ENCODE results near the gene NTN4.

DNA sequence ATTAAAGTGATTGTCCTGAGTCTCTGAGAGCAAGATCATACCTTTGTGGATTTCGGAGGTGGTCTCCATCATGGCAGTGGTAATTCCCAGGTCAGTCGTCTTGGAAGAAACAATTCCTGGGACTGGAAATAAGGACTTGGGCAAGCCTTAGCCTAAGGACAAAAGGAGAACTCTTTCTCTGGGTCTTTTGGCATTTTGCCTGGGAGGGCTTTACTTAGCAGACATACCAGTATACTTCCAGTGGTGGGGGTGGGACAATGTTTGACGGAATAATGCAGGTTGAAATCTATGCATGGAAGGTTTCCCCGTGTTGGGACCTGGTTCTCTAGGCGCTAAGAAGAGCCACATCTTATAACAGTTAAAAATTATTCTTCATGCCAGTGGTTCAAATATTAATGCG, 168.8 kb downstream of the NTN4 start:
- no peak for TF ChIP-seq SP1 (IDR thresholded peaks at IDR 0.05; ENCODE audit: low read depth, low read length)
- TF ChIP-seq SPI1 (IDR thresholded peaks at IDR 0.05; ENCODE audit: borderline replicate concordance, insufficient read depth, low read depth, low read length) = no peak
- TF ChIP-seq, protein P1, sequence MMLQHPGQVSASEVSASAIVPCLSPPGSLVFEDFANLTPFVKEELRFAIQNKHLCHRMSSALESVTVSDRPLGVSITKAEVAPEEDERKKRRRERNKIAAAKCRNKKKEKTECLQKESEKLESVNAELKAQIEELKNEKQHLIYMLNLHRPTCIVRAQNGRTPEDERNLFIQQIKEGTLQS (IDR thresholded peaks at IDR 0.05; ENCODE audit: borderline replicate concordance, extremely low read depth, low read depth, low read length) = no peak
- no peak for TF ChIP-seq MLLT1 (IDR thresholded peaks at IDR 0.05)
- no peak for TF ChIP-seq USF2 (IDR thresholded peaks at IDR 0.05; ENCODE audit: borderline replicate concordance, low read depth, low read length)
- TF ChIP-seq SMAD5 (IDR thresholded peaks at IDR 0.05; ENCODE audit: low read depth) = no peak
- no peak for TF ChIP-seq CTCF (IDR thresholded peaks at IDR 0.05 in 2 of 3, conservative IDR thresholded peaks at IDR 0.05 in 1 of 3; ENCODE audit: control insufficient read depth in 2 of 3, extremely low read depth in 1 of 3, insufficient read depth in 1 of 3, low read depth in 3 of 3, low read length in 3 of 3)
- TF ChIP-seq FOXM1 (IDR thresholded peaks at IDR 0.05; ENCODE audit: low read depth, low read length) = no peak
